Left ventricle myocardium inferior (tissue), 1 donor: Measurements from ENCODE around the gene TXK. TPM values are rescaled to one million over a fixed set of nuclear protein-coding genes. Genes with fewer than 3 reads are reported as not detected.

ENCODE experiments used
- DNase-seq: peaks from one replicate; pipeline ENCODE4 v3.0.0-alpha.2; 2020
- H3K27ac ChIP-seq: fragments of 200-600 bp; replicated peaks from 2 replicates; pipeline ENCODE4 v1.8.0; 2021
- H3K27me3 ChIP-seq: fragments of 200-600 bp; 2 replicates; pipeline ENCODE4 v1.8.0; 2021; ENCODE audit warnings: low read depth
- H3K36me3 ChIP-seq: fragments of 200-600 bp; 2 replicates; pipeline ENCODE4 v1.8.0; 2021
- H3K4me1 ChIP-seq: fragments of 200-600 bp; 2 replicates; pipeline ENCODE4 v1.8.0; 2021
- H3K4me3 ChIP-seq: fragments of 200-600 bp; 2 replicates; pipeline ENCODE4 v1.8.0; 2021; ENCODE audit warnings: mild to moderate bottlenecking, moderate library complexity
- H3K9me3 ChIP-seq: fragments of 200-600 bp; replicated peaks from 2 replicates; pipeline ENCODE4 v1.8.0; 2021
- CTCF ChIP-seq: fragments of 200-600 bp; IDR thresholded peaks from 2 replicates; pipeline ENCODE4 v1.8.0; 2021; ENCODE audit warnings: antibody characterized with exemption, mild to moderate bottlenecking, borderline replicate concordance
- intact Hi-C: fragments of 100-400 bp; cut with micrococcal nuclease; formaldehyde crosslinking; loops from one replicate; pipeline ENCODE4 v1.11.0; 2022
- total RNA-seq: library from RNA; stranded (reverse); fragmentation: NEBNext Ultra II Directional; extraction: Animal tissue kit (Norgen Biotek cat#: 25700); gene quantifications from one replicate; pipeline ENCODE4 v1.2.1, GENCODE V29; 2021
- donor health status: DM: no; HTN: yes; CAD: no; lungs with severe emphysema.

Gene TXK
- total RNA-seq, 1 donor from 2014 or later, result 0.71 TPM

GRCh38 chr4:48032721-48033120, 101.3 kb downstream of the TXK start:
- peaks cover 12% of the 10 kb centered on the region for H3K4me1 ChIP-seq
- intact Hi-C loops, result no loop called here
- H3K27me3 ChIP-seq, result no peaks in the 10 kb centered on the region
- H3K27ac ChIP-seq, result no peak overlapping the region
- H3K36me3 ChIP-seq, result no peaks in the 10 kb centered on the region
- TF ChIP-seq CTCF, result no peak
- no peak overlapping the region for H3K4me3 ChIP-seq
- H3K9me3 ChIP-seq, result no peaks in the 10 kb centered on the region
- no peak for DNase-seq

GRCh38 chr4:48031802-48032525, 102.1 kb downstream of the TXK start:
- H3K9me3 ChIP-seq, result no peaks in the 10 kb centered on the region
- no peak for DNase-seq
- intact Hi-C loops, result no loop called here
- peak overlapping the region; percentile 41 for H3K27ac ChIP-seq
- no peaks in the 10 kb centered on the region for H3K36me3 ChIP-seq
- peaks cover 12% of the 10 kb centered on the region for H3K4me1 ChIP-seq
- TF ChIP-seq CTCF, result no peak
- no peak overlapping the region for H3K4me3 ChIP-seq
- H3K27me3 ChIP-seq, result no peaks in the 10 kb centered on the region

- TF ChIP-seq CTCF, result no peak
- Histone ChIP-seq H3K4me1 (peaks cover 15% of the 10 kb centered on the region), H3K27me3 (no peaks in the 10 kb centered on the region), H3K4me3 (no peak overlapping the region), H3K36me3 (no peaks in the 10 kb centered on the region), H3K9me3 (no peaks in the 10 kb centered on the region), H3K27ac (no peak overlapping the region)
- DNase-seq, result no peak
- intact Hi-C loops, result no loop called here
Observed at GRCh38 chr4:48030470-48030869, 103.6 kb downstream of the TXK start.

- intact Hi-C loops, result no loop called here
- TF ChIP-seq CTCF, result no peak
- Histone ChIP-seq H3K4me1 (peaks cover 18% of the 10 kb centered on the region), H3K36me3 (no peaks in the 10 kb centered on the region), H3K9me3 (no peaks in the 10 kb centered on the region), H3K27ac (no peak overlapping the region), H3K27me3 (no peaks in the 10 kb centered on the region), H3K4me3 (no peak overlapping the region)
- no peak for DNase-seq
Observed at GRCh38 chr4:48028696-48029095, 105.4 kb downstream of the TXK start.

GRCh38 chr4:48027653-48028052, 106.4 kb downstream of the TXK start:
- no peak for DNase-seq
- TF ChIP-seq CTCF, result no peak
- no peaks in the 10 kb centered on the region for H3K36me3 ChIP-seq
- no peak overlapping the region for H3K27ac ChIP-seq
- H3K9me3 ChIP-seq, result no peaks in the 10 kb centered on the region
- intact Hi-C loops, result no loop called here
- no peak overlapping the region for H3K4me3 ChIP-seq
- H3K27me3 ChIP-seq, result no peaks in the 10 kb centered on the region
- H3K4me1 ChIP-seq, result peaks cover 15% of the 10 kb centered on the region
